NCI-H2107 (cell line): ENCODE data around the gene KLF15.

Experiments
- DNase-seq: peaks from one replicate; lab custom pipeline; 2025; lab: John Stamatoyannopoulos, UW

The KLF15 gene

DNA sequence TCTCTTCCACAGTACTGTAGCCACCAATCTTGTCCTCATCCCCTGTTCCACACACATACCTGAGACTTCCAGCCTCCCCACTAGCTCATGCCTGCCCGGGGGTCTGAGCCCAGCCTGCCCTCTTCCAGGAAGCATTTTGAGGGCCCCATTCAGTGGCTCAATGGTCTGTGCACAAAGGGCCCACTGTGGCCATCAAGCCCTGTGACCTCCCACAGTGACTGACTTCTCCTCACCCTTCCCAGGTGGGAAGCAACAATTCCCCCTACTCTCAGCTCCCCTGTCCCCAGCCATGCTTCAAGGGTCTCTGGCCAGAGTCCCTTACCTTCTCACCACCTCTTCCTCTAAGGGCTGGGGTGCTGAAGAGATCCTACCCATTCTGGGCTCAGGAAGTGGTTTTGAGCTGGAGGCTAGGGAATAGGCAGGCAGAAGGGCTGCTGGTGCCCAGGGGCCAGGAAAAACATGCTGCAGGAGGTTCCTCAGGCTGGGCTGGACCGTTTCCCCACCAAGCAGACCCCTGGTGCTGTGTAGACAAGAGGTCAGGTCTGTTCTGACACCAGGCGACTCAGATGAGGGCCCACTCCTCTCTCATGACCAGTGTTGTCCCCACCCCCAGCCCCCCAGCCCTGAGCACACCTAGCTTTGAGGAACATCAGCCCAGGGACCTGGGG lies 3.0 kb upstream of the KLF15 start:
- no peak for DNase-seq

DNA sequence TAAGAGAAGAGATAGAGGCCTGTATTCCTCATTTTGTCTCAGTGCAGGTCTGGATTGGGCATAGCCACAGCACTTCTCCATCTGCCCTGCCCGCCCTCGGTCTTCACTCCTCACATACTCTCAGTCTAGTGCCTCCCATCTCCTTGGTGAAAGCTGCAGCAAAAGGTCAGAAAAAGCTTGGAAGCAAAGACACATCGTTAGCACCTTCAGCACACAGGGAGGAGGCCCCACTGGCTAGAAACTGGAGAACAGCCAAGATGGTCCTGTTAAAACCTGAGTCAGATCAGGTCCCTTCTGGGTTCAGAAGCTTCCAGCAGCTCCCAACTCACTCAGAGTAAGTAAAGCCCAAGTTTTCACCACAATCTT lies 1.6 kb upstream of the KLF15 start:
- no peak for DNase-seq

DNA sequence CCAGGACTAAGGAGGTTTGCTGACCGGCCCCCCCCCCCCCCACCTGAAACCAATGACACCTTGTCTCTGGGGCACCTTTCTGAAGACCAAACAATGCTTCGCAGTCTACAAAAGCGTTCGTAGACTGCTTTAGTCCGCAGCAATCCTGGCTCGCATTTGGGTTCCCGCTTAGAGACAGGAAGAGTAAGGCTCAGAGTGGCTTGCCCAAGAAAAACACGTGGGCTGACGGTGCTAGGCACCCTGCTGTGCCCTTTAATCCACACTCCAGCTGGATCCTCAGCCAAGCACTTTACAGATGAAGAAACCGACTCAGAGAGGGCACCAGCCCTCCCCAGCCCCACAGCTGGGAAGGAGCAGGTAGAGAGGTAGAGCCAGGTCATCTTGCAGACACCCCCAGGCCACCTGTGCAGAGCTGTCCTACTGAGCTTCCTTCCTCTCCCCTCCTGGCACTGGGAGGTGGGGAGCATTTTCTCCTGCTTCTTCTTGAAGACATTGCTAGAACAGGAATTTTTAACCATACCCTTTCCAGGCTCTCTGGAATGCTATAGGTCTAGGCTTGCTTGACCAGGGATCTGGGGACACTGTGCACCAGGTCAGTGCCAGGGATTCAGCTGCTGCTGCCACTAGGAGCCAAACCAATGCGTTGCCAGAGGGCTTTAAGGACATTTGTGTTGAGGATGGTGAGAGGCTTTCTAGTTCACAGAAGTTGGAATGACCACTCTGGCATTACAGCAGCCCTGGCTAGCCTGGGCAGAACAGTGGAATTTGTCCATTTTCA lies 1.0 kb upstream of the KLF15 start:
- no peak for DNase-seq

DNA sequence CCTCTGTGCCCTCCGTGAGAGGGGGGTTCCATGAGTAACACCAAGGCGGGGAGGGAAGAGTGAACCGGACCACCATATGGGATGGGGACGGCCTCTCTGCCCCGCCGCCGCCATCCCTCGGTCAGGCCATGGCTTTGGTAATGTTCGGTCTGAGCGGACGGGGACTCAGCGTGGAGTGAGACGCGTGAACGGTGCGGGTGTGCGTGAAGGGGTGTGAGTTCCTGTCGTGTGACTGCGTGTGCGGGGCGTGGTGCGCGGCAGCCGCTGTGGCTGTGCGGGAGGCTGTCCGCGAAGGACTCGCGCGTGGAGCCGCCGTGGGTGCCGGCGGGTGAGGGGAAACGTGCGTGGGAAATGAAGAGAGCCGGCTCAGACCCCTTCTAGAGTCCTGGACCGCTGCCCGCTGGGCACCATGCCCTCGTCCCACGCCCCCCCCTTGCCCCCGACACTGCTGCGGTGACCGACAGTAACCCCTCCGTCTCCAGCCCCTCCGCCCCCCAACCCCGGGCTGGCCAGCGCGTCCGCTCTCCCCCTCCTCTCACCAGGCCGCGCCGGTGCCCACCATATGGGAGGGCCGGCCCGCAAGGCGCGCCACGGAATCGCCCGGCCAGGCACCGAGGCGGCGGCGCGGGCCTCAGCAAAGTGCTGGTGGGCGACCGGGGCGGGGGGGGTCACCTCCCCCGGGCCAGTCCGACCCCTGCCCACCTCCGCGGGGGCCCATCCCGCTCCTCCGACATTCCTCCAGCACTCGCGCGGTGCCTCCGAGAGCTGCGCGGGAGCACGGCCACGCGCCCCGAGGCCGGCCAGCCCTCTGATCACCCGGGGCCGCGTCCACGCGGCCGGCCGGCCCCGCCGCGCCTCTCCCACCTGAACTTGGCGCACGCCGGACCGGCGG lies 589 bp downstream of the KLF15 start:
- no peak for DNase-seq

DNA sequence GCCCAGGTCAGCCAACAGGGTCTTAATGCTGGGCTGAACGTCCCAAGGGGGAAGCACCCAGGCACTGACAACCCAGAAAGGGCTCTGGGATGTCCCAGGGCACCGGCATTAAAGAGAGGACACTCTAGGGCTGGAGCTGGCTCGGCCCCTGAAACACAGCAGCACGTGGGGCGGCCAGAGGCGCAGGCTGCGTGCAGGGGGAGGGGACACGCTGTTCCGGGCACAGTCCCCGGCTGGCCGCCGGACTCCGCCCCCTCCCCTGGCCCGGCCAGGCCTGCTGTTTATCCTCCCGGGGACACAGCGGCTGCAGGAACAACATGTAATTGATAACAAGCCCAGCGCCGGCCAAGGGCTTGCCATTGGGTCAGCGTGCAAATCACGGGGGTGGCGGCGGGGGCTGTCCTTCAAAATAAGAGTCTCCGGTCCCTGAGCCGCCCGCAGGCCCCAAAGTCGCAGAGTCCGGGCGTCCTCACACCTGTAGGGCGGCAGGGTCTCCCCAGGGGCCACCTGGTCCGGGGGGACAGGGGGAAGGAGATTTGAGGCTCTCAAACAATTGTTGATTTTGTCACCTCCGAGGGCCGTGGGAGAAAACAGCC lies 1.3 kb downstream of the KLF15 start:
- DNase-seq, result peak; percentile 15

DNA sequence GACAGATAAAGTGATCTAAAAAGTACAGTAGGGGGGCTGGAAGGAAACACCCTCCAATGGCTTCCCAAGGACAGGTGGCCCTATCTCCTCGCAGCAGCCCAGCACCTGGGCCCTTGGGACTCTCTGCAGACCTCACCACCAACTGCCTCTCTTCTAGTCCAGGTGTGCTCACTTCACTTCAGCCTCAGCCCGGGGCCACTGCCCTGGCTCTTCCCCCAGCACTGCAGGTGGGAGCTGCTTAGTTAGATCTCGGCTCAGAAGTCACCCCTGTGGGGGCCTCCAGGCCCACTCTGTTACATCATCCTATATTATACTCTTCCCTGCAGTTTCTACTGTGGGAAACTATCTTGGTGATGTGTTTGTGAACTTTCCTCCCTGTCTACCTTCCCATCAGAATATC lies 2.0 kb downstream of the KLF15 start:
- no peak for DNase-seq

DNA sequence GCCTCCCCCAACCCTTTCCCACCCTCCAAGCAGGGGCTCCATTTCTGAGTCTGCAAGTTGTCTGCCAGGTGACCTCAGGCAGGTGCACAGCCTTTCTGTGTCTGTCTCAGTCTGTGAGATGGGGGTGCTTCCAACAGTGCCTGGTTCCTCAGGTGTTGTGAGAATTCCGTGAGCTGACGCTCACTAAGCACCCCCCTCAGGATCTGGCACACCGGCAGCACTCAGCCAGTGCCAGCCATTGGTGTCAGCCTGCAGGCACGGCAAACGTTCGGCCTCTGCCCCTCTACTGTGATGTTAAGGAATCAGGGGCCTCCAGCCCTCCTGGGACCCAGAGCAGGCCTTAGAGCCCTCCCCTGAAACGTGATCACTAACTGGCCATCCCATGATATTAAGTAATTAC lies 2.4 kb downstream of the KLF15 start:
- DNase-seq, result no peak

DNA sequence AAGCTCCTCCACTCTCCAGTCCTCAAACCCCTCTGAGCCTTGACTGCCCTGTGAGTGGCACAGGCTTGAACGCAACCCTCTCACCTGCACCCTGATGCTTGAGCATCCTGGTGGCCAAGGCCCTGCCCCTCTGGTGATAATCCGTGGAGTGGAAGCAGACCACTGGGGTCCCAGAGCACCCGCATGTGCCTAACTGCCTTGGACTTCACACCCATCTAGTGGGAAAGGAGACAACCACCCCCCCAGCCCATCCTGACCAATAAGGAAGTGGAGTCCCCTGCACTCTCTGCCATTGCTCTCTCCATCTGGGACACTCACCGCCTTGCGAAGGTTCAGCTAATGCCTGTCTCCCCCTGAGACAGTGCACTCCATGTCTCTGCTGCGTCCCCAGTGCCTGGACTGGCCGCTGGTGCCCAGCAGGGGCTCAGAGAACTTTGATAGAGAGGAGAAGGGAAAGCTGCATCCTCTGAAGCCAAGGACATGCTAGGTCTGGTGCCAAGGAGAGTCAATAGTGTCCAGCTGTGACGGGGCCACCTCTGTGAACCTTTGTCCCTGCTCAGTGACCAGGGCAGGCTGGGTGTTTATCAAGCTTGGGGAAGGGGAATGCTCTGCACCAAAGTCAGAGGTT lies 3.4 kb downstream of the KLF15 start:
- no peak for DNase-seq

DNA sequence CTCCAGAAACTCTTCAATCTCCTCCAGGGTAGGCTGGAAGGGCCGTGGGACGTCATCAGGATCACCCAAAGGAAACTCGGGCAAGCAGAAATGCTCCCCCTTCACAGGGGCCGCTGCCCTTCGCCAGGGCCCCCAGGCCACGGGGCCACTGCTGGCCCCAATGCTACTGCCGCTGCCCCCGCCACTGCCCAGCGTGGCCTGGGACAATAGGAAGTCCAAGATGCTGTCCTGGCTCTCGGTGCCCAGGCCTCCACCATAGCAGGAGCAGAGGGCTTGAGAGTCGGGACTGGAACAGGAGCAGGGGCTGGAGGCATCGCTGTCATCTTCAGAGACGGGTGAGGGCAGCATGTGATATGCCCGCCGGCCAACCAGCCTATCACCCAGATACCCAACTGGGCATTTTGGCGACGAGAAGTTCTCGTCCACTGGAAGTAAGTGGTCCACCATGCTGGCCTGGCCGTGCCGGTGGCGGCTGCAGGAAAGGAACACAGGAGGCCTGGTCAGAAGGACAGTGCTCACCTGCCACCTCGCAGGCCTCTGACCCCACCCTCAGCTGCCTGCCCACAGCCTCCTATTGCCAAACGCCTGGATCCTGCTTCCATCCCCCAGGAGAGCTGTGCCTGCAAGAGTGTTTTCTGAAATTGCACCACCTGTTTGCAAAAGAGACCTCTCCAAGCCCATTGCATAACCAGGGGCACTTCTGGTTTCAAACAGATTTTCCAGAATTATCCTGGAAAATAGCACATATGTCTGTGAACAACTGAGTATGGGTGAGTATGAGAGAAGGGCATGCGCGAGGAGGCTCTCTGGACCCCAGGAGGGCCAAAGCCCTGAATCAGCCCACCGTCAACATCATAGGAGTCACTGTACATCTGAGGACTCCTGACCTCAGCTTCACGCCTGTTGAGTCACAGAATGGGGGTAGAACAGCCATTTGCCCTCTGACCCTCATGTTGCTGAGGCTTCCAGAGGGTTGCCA lies 4.4 kb downstream of the KLF15 start:
- DNase-seq, result no peak

DNA sequence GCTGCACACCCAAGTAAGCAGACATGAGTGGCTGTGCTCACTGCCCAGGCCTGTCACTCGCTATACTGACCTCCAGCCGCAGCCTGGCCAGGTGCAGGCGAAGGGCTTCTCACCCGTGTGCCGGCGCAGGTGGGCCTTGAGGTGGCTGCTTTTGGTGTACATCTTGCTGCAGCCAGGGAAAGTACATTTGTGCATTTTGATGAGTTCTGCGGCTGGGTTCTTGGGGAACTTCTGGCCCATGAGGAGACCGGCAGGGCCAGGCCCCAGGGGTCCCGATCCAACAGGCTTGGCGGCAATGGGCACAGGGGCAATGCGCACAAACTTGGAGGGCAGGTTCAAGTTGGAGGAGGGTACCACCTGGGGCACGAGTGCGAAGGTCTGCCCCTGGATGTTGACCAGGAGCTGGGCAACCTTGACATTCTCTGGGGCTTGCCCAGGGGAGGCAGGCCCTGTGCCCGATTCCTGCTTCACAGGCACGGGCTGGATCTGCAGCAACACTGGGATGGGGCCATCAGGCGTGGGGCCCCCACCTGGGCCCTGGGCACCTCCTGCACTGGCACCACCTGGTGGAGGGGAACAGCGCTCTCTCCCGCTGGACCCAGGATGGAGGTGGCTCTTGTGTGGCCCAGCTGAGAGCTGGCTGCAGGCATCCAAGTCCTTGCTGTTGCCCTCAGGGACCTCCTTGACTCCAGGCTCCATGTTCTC lies 5.3 kb downstream of the KLF15 start:
- no peak for DNase-seq

DNA sequence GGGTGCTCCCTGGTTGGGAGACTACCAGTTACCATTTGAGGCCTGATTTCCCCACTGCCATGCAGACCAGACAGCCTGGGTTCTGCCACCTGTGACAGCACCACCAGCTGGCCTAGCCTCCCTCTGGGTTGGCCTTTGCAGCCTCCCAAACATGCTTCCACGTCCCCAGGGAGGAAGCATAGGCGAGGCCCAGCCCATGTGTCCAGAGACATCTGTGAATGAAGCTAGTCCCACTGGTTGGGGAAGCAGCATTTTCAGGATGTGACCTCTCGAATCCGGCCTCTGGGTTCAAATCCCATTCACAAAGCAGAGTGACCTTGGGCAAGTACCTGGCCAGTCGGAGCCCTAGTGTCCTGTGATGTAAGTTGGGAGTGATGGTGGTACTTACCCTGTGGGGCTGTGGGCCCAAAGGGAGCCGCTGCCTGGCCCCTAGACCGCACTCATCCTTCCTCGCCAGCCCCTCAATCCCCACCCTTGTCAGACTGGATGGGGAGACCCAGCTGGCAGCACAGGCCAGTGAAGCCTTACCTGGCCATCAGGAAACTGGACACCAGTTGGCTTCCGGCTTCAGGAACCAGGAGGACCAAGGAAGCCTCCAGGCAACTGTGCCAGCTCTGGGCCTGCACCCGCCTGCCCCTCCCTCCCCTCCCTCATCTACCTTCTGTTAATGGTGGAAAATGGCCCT lies 6.0 kb downstream of the KLF15 start:
- DNase-seq, result no peak

DNA sequence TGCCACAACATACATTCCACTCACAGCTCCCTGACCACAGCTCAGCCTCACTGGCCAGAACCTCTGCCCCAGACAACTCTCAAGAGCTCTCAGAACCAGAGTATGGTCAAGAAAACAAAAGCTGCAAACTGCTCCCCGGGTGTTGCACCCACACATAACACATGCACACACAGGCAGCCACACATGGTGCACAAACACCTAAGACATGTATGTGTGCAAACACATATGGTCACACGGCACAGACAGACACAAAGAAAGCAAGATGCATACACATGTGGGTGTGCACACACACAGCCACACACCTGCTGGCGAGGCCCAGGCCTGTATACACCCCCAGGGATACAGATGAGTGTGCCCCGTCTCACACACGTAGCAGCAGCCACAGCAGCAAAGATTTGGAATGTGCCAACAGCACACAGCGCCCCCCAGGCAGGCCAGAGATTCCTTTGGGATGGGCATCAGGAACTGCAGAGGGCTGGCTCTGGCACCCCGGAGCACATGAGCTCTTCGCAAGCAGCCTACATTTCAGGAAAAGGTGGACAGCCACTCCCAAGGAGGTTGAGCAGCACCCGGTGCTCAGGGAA lies 6.6 kb downstream of the KLF15 start:
- DNase-seq, result no peak

DNA sequence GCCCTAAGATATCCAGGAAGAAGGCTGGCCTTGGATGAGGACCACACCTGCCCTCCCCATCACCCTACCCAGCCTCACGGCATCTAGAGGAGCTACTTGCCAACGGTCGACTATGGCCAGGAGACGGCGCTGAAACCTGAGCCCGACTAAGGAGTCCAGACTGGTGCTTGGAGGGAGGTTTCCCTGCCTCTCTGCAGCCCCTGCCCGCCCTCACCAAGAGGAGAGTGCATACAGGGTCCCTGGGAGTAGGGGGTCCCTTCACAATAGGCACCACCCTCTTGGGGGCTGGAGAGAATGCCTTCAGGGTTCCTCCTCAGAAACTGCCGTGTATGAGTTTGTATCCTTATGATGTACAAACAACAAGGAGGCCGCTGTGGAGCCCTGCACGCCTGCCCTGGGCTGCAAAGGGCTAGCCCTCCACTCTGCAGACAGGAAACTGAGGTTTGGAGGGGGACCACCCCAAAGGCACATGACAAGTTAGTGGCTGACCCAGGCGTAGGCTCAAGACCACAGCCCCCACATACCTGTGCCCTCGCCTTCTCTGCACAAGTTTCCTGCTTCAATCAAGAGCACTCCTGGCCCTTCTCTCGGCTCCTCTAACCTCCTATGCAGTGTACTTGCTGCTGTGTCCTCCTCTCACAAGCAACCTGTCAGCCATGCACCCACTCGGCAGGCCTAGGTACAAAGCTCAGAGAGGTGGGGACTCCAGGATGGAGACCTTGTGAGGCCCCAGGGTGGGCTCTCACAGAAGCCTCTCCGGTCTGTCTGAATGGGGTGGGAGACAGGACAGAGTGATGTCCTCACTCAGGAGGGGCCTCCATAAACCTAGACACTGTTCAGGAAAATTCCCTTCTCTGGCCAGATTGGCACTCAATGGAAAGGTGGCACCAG lies 7.4 kb downstream of the KLF15 start:
- no peak for DNase-seq

DNA sequence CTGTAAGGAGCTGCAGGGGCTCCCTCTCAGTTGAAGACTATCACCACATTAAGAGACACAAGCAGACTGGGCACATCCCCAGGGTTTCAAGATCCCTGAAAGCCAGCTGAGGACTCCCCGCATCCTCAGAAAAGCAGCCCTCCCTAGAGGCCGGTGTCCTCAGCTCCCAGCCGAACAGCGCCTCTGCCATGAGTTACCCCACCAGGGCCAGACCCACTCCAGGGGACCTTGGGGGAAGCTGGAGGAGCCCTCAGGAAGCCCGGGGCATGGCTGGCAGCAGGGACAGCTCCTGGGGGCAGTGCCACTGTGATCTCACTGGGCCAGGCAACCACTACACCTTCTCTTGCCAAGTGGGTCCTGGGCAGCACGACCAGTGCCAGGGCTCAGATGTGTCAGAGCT lies 8.1 kb downstream of the KLF15 start:
- no peak for DNase-seq

DNA sequence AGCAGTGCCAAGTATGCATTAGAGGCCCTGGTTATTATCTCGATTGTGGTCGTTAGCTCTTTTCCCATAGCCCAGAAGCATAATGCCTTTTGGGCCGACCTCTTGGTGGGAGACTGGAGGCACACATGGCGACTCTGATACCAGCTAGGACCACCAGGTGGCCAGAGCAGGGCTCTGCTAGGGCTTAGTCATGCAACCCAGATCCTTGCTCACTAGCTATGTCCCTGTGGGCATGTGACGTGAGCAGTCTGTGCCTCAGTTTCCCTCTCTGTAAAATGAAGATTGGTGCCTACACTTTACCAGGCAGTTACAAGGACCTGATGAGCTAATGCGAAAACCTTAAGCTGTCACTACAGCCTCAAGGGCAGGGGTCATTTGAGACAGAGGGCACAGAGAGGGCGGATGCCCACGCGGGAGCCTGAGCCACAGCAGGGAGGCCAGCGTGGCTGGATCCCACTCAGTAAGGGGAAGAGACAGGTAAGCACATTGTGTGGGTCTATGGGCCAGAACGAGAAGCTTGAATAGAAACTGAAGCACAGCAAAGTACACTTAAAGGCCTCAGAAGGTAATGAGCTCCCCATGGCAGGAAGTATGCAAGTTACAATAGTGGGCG lies 8.8 kb downstream of the KLF15 start:
- DNase-seq, result no peak

DNA sequence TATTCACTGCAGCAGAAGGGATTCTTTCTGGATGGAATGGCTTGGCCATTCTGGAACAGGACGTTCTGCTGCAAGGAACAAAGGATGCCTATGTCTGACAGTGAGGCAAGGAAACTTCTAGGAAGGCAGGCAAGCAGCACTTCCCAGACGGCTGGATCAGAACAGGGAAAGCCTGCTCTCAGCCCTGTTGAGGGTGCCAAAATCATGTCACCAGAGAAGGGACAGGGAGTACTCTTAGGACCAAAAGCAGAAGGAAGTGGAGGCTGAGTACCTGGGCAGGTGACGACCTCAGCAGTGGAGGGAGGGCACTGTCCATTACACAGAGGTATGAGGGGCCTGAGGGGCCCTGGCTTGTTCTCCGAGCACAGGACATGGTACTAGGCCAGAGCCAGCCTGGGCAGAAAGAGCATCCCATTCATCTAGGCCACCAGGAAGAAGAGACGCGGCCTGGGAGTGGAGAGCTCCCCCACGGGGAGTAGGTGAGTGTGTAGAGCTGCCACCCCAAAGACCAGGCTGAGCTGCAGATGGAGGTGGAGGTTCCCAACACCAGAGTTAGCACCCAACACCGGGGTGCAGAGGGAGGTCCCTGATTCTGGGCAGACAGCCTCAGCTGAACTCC lies 9.6 kb downstream of the KLF15 start:
- no peak for DNase-seq

DNA sequence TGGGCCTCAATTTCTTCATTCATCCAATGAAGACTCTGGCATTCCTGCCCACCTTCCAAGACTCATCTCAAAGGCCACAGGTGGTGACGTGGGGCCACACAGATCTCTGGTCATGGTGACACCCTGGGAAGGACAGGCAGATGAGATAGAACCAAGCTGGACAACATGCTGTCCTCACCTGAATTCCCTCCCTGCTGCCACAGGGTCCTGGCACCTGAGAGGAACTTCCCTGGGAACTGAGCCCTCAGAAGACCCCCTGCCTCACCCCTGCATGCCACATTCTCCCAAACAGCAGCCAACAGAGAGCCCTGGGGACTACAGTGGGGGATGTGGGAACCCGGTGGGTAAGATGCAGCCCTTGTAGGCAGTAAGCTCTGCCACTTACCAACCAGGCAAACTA lies 10.7 kb downstream of the KLF15 start:
- DNase-seq, result no peak
